ENCODE measurements around the gene UNC80. TPM values are rescaled to one million over a fixed set of nuclear protein-coding genes. Genes with fewer than 3 reads are reported as not detected.

Gene UNC80
- polyA plus RNA-seq, 1 donor (not counting 4 experiments of a cell fraction or from before 2014, with no cell fraction given), result 0.13 TPM

DNA sequence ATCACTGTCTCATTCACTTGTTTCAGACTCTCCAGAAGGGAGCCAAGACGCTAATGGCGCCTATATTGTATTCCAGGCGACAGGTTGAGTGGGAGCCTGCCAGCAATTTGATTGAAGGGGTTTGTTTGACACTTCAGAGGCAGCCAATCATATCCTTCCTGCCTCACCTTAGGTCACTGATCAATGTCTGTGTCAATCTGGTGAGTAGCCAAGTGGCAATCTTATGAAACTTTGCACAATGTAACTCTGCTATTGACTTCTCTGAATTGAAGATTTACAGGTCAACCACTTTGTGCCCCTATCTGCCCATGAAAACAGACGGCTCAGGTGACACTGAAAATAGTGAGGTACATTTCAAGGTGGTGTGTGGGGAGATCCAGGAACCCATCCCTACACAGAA is 198.1 kb downstream of the UNC80 start:
- Histone ChIP-seq H3K9me1 (ENCODE audit: control insufficient read depth, extremely low read depth, insufficient read depth, low read length) (no peaks in the 10 kb centered on the region), H3K27me3 (ENCODE audit: control insufficient read depth, extremely low read depth, insufficient read depth, low read length) (no peaks in the 10 kb centered on the region), H3K4me1 (ENCODE audit: control insufficient read depth, extremely low read depth, insufficient read depth, low read length) (peaks cover 7% of the 10 kb centered on the region), H3K36me3 (ENCODE audit: control insufficient read depth in 2 of 2, extremely low read depth in 1 of 2, insufficient read depth in 2 of 2, low read length in 2 of 2) (no peaks in the 10 kb centered on the region), H3K4me3 (ENCODE audit: control insufficient read depth in 2 of 3, extremely low read depth in 1 of 3, insufficient read depth in 2 of 3, low read depth in 1 of 3, low read length in 3 of 3) (no peak overlapping the region), H3K79me2 (ENCODE audit: control insufficient read depth, insufficient read depth, low read length) (no peaks in the 10 kb centered on the region), H3K4me2 (ENCODE audit: control insufficient read depth, extremely low read depth, insufficient read depth, low read depth, low read length) (no peak overlapping the region), H3K9ac (ENCODE audit: control insufficient read depth, extremely low read depth, insufficient read depth, low read length) (no peak overlapping the region), H3K27ac (ENCODE audit: control insufficient read depth, insufficient read depth, low read length) (no peak overlapping the region), H4K20me1 (ENCODE audit: control insufficient read depth, extremely low read depth, insufficient read depth, low read length) (no peaks in the 10 kb centered on the region), H2AFZ (ENCODE audit: control insufficient read depth, low read length) (no peak overlapping the region), H3K9me3 (ENCODE audit: control insufficient read depth, low read depth, low read length) (no peaks in the 10 kb centered on the region)
- TF ChIP-seq, protein P1, sequence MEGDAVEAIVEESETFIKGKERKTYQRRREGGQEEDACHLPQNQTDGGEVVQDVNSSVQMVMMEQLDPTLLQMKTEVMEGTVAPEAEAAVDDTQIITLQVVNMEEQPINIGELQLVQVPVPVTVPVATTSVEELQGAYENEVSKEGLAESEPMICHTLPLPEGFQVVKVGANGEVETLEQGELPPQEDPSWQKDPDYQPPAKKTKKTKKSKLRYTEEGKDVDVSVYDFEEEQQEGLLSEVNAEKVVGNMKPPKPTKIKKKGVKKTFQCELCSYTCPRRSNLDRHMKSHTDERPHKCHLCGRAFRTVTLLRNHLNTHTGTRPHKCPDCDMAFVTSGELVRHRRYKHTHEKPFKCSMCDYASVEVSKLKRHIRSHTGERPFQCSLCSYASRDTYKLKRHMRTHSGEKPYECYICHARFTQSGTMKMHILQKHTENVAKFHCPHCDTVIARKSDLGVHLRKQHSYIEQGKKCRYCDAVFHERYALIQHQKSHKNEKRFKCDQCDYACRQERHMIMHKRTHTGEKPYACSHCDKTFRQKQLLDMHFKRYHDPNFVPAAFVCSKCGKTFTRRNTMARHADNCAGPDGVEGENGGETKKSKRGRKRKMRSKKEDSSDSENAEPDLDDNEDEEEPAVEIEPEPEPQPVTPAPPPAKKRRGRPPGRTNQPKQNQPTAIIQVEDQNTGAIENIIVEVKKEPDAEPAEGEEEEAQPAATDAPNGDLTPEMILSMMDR (optimal IDR thresholded peaks at IDR 0.05 in 1 of 3, IDR thresholded peaks at IDR 0.05 in 1 of 3, conservative IDR thresholded peaks at IDR 0.05 in 1 of 3; ENCODE audit: extremely low read depth in 1 of 3, insufficient read depth in 2 of 3, low read length in 3 of 3), result no peak
- no peak for TF ChIP-seq EZH2 (IDR thresholded peaks at IDR 0.05; ENCODE audit: low read length)
- dilution Hi-C loops (cut with MboI; ENCODE audit: extremely low pct_ligation_motif_present, low sequenced_read_pairs), result no loop called here
- DNase-seq (ENCODE audit: low read depth, low spot score) (no peak), FAIRE-seq (no peak)

DNA sequence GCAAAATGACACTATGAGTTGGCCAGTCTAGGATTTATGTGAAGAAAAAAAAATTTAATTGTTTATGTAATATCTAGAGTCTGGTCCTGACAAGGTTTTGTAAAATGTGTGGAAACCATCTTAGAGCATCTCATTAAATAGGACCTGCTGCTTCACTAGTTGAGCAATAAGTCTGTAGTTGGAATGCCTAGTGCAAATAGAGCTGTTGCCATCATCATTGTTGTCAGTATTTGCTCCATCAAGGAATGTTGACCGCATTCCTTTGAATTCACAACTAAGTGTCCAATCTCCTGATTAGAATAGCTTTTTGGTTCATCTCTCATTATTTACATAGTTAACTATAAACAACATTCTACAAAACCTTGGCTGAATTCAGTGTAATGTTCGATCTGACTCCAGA is 198.6 kb downstream of the UNC80 start:
- Histone ChIP-seq H3K4me3 (ENCODE audit: control insufficient read depth in 2 of 3, extremely low read depth in 1 of 3, insufficient read depth in 2 of 3, low read depth in 1 of 3, low read length in 3 of 3) (no peak overlapping the region), H3K9ac (ENCODE audit: control insufficient read depth, extremely low read depth, insufficient read depth, low read length) (no peak overlapping the region), H3K27ac (ENCODE audit: control insufficient read depth, insufficient read depth, low read length) (no peak overlapping the region), H3K79me2 (ENCODE audit: control insufficient read depth, insufficient read depth, low read length) (no peaks in the 10 kb centered on the region), H3K4me1 (ENCODE audit: control insufficient read depth, extremely low read depth, insufficient read depth, low read length) (peaks cover 7% of the 10 kb centered on the region), H3K36me3 (ENCODE audit: control insufficient read depth in 2 of 2, extremely low read depth in 1 of 2, insufficient read depth in 2 of 2, low read length in 2 of 2) (no peaks in the 10 kb centered on the region), H2AFZ (ENCODE audit: control insufficient read depth, low read length) (no peak overlapping the region), H3K27me3 (ENCODE audit: control insufficient read depth, extremely low read depth, insufficient read depth, low read length) (no peaks in the 10 kb centered on the region), H3K4me2 (ENCODE audit: control insufficient read depth, extremely low read depth, insufficient read depth, low read depth, low read length) (no peak overlapping the region), H4K20me1 (ENCODE audit: control insufficient read depth, extremely low read depth, insufficient read depth, low read length) (no peaks in the 10 kb centered on the region), H3K9me3 (ENCODE audit: control insufficient read depth, low read depth, low read length) (no peaks in the 10 kb centered on the region), H3K9me1 (ENCODE audit: control insufficient read depth, extremely low read depth, insufficient read depth, low read length) (no peaks in the 10 kb centered on the region)
- dilution Hi-C loops (cut with MboI; ENCODE audit: extremely low pct_ligation_motif_present, low sequenced_read_pairs), result no loop called here
- no peak for DNase-seq (ENCODE audit: low read depth, low spot score)
- TF ChIP-seq EZH2 (IDR thresholded peaks at IDR 0.05; ENCODE audit: low read length), result no peak
- TF ChIP-seq, protein P1 (optimal IDR thresholded peaks at IDR 0.05 in 1 of 3, IDR thresholded peaks at IDR 0.05 in 1 of 3, conservative IDR thresholded peaks at IDR 0.05 in 1 of 3; ENCODE audit: extremely low read depth in 1 of 3, insufficient read depth in 2 of 3, low read length in 3 of 3), result no peak
- FAIRE-seq, result no peak

Data from keratinocyte (primary cell).